GDM1 (cell line): Measurements from ENCODE around the gene CREBBP.

Source experiments
- DNase-seq: peaks from one replicate; lab custom pipeline; 2025; lab: John Stamatoyannopoulos, UW

CREBBP gene

GRCh38 chr16:3713587-3714242 lies 166.8 kb downstream of the CREBBP start:
- DNase-seq = no peak

GRCh38 chr16:3712861-3713372 lies 167.6 kb downstream of the CREBBP start:
- no peak for DNase-seq

- DNase-seq = no peak
Observed at GRCh38 chr16:3706253-3707012, 174.1 kb downstream of the CREBBP start.

GRCh38 chr16:3702082-3702481 lies 178.4 kb downstream of the CREBBP start:
- DNase-seq = no peak

- no peak for DNase-seq
Observed at GRCh38 chr16:3701531-3701930, 179.0 kb downstream of the CREBBP start.

GRCh38 chr16:3698941-3699340 lies 181.6 kb downstream of the CREBBP start:
- peak; percentile 77 for DNase-seq

- DNase-seq = no peak
Observed at GRCh38 chr16:3696425-3697218, 183.9 kb downstream of the CREBBP start.

GRCh38 chr16:3695610-3696369 lies 184.7 kb downstream of the CREBBP start:
- DNase-seq = no peak

GRCh38 chr16:3694051-3694450 lies 186.5 kb downstream of the CREBBP start:
- DNase-seq = no peak

- DNase-seq = no peak
Observed at GRCh38 chr16:3691761-3692160, 188.8 kb downstream of the CREBBP start.

- no peak for DNase-seq
Observed at GRCh38 chr16:3690980-3691720, 189.4 kb downstream of the CREBBP start.

GRCh38 chr16:3690470-3690928 lies 190.0 kb downstream of the CREBBP start:
- DNase-seq = peak; percentile 57

GRCh38 chr16:3689731-3690130 lies 190.8 kb downstream of the CREBBP start:
- DNase-seq = no peak

GRCh38 chr16:3687792-3688191 lies 192.7 kb downstream of the CREBBP start:
- DNase-seq = no peak

- no peak for DNase-seq
Observed at GRCh38 chr16:3687021-3687420, 193.5 kb downstream of the CREBBP start.

GRCh38 chr16:3681206-3681605 lies 199.3 kb downstream of the CREBBP start:
- DNase-seq = no peak

- no peak for DNase-seq
Observed at GRCh38 chr16:3677994-3678393, 202.5 kb downstream of the CREBBP start.

GRCh38 chr16:3675601-3676130 lies 204.8 kb downstream of the CREBBP start:
- no peak for DNase-seq
